CD4-positive, alpha-beta T cell treated with Interleukin-15 for 1 hour (primary cell): ENCODE data around the gene EOLA2.
"Not testable (repeated sequence)": the region's sequence is repeated elsewhere in the genome, so short reads cannot be mapped to it uniquely, and the experiment has no call there.

ENCODE experiments used
- DNase-seq: peaks from one replicate; pipeline ENCODE4 v3.0.0-alpha.2; 2020

Gene EOLA2

GRCh38 chrX:149938427-149938880, at the start of gene EOLA2:
TSS of gene EOLA2 (minus strand) at chrX:149938491. CDS start at chrX:149933874, 4,617 bp downstream.
- peak; percentile 97 for DNase-seq

- no peak for DNase-seq
Measured at GRCh38 chrX:149987613-149988012, 49.3 kb upstream of the EOLA2 start.

- DNase-seq: no peak
Measured at GRCh38 chrX:149984411-149984810, 46.1 kb upstream of the EOLA2 start.

- no peak for DNase-seq
Measured at GRCh38 chrX:149982310-149982709, 44.0 kb upstream of the EOLA2 start.

GRCh38 chrX:149979126-149979644, 40.9 kb upstream of the EOLA2 start:
- DNase-seq: no peak

- no peak for DNase-seq
Measured at GRCh38 chrX:149962859-149963757, 24.8 kb upstream of the EOLA2 start.

- DNase-seq: no peak
Measured at GRCh38 chrX:149962010-149962409, 23.7 kb upstream of the EOLA2 start.

GRCh38 chrX:149961572-149961971, 23.3 kb upstream of the EOLA2 start:
- no peak for DNase-seq

GRCh38 chrX:149950681-149951080, 12.4 kb upstream of the EOLA2 start:
- DNase-seq: no peak

- DNase-seq: no peak
Measured at GRCh38 chrX:149949743-149950436, 11.6 kb upstream of the EOLA2 start.

- DNase-seq: no peak
Measured at GRCh38 chrX:149948016-149948415, 9.7 kb upstream of the EOLA2 start.

- DNase-seq: not testable (repeated sequence)
Measured at GRCh38 chrX:149946932-149947331, 8.6 kb upstream of the EOLA2 start.

- DNase-seq: not testable (repeated sequence)
Measured at GRCh38 chrX:149945820-149946219, 7.5 kb upstream of the EOLA2 start.

GRCh38 chrX:149945087-149945670, 6.9 kb upstream of the EOLA2 start:
- DNase-seq: not testable (repeated sequence)

- not testable (repeated sequence) for DNase-seq
Measured at GRCh38 chrX:149940674-149941024, 2.4 kb upstream of the EOLA2 start.

- DNase-seq: peak; percentile 96
Measured at GRCh38 chrX:149939905-149940673, 1.8 kb upstream of the EOLA2 start.

GRCh38 chrX:149939655-149939904, 1.3 kb upstream of the EOLA2 start:
- DNase-seq: no peak

GRCh38 chrX:149938881-149939654, 777 bp upstream of the EOLA2 start:
- DNase-seq: peak; percentile 93

- DNase-seq: peak; percentile 18
Measured at GRCh38 chrX:149937871-149938426, 342 bp downstream of the EOLA2 start.

GRCh38 chrX:149937328-149937727, 963 bp downstream of the EOLA2 start:
- DNase-seq: not testable (repeated sequence)

- DNase-seq: not testable (repeated sequence)
Measured at GRCh38 chrX:149933547-149933946, 4.7 kb downstream of the EOLA2 start.

- DNase-seq: not testable (repeated sequence)
Measured at GRCh38 chrX:149932970-149933369, 5.3 kb downstream of the EOLA2 start.
